HUDEP-2 (cell line): ENCODE results near the gene TMEM236.

Experiments
- DNase-seq, 76 experiments: peaks; one replicate each; lab custom pipeline; 2025; ENCODE audit not compliant: unreplicated experiment in 76 of 76; lab: John Stamatoyannopoulos, UW

The TMEM236 gene

DNA sequence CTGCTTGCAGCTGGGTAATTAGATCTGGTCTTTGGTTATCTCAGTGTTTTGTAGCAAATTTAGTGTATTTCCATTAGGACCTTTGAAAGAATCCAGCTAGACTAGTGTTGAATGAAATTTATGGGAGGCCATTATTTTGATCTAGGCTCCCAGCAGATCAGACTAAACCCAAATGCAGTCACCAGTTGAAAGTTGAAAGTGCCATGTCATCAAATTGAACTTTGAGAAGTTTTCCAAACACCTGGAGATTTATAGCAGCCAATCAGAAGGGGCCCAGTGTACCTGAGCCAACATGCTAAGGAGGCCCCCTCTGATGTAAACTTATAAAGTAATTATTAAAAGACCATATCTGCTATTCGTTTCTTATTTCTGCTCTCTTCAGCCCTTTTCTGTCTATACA is 11.3 kb upstream of the TMEM236 start:
- DNase-seq, result no peak

- peak in 66 of 76 experiments; percentile 5 to 77 (median 55) for DNase-seq
These were observed 9.1 kb upstream of the TMEM236 start for GRCh38 chr10:17742918-17743317.

GRCh38 chr10:17743437-17743836 is 8.6 kb upstream of the TMEM236 start:
- DNase-seq, result no peak

DNA sequence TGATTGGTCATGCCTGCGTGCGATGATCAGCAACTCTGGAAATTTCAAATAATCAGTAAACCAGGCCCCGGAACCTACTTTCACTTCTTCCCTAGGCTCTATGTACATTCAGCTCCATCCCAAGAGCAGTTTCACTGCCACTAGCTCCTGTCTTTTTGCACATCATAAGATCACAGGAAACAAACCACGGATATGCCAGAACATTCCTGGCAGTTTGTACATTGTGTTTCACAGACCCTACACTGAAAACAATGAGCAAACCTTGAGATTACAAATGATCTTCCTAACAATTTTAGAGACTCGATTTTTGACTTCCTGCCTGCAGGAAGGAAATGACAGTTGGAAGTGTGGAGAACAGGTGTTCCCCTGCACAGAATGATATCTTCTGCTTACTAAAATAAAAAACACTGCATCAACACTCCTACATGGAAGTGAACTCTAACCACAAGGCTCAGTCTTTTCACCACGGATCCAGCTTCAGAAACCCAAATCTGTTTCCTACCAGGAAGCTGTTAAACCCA is 7.6 kb upstream of the TMEM236 start:
- DNase-seq, result no peak

- DNase-seq, result no peak
These were observed 4.0 kb upstream of the TMEM236 start for GRCh38 chr10:17747883-17748550.

DNA sequence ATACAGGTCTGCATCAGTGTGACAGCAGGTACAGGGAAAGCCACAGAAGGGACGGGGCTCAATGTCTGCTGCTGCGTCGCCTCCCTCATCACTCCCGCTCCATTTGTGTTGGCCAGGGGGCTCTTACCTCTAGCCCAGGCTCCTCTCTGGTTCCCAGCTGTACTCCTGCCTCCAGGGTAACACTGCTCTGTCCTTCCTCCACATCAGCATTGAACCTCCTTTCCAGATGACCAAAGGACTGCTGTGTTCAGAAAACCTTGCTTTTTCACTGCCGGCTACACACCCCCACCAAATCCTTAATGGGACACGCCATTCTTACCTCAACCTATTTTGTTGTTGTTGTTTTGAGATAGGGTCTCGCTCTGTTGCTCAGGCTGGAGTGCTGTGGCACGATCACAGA is 2.1 kb upstream of the TMEM236 start:
- DNase-seq, result no peak

DNA sequence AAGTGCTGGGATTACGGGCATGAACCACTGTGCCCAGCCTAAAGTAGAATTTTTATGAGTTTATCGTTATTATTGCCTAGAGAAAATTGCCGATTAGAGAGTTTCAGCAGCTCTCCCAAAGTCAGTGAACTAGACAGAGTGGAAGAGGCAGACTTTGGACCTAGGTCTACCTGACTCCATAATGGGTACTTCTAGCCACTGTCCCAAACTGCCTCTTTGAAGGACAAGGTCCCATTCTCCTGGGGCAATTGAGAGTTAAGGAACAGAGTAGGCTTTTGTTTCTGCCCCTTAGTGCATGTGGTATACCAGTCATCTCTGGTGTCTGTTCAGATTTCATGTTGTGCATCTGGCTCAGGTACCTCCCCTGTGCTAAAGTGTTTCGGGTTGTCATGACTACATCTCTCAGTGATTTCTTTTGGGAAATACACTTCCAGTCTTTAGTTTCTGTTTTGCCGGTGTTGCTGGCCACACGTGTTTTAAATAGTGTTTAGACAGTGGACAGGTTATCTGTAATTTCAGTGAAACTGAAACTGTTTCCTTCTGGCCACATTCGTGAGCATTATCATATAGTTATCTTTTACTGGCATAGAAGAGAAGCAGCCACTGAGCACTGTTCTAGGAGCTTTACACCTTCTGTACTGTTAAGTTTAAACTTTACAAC is 4.7 kb downstream of the TMEM236 start:
- DNase-seq, result no peak

DNA sequence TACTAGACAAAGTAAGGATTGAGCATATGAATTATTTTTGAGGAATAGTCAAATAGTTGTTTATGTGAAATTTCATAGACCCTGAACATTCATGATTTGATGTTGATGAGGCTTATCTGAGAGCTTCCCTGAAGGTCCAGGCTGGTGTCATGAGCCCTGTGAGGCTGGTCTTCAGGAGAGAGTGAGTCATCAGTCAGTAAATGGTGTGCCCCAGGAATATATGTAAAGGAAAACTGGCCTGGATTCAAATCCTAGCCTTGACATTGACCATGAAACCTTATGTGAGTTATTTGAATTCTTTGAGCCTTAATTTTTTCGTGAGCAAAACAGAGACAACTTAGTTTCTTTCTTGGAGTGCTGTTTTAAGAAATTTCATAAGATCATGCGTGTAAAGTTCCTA is 6.2 kb downstream of the TMEM236 start:
- DNase-seq, result no peak

DNA sequence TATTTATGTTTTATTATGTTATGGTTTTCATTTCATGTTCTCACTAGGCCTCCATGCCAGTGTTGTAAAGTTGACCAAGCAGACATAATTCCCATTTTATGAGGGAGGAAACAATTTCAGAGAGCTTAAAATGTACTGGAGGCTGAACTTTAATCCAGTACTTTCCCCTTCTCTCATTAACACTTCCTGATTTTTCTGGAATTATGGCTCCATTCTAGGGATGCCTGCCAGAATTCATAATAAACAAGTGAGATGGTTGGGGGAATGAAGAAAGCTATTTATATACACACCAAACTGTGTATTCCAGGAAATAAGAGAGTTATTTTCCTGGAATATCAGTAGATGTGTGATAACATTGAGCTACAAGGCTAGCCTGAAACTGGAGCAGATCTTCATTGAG is 6.9 kb downstream of the TMEM236 start:
- no peak for DNase-seq

DNA sequence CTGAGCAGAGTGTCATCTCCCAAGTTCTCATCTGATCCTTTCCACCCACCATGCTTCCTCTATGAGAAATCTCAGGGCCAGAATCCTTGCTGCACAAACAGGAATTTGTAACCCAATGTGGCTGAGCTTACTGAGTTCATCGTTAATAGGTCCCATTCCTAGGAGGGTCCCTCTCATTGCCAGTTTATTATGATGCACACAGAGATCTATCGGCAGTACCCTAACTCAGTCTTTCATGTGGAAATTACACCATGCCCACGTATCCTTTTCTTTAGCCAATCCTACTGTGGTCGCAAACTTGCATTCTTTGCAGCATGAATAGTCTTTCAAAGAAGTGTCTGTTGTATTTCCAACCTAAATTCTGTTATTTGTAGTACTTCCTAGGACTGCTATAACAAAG is 12.1 kb downstream of the TMEM236 start:
- no peak for DNase-seq

- DNase-seq, result no peak
These were observed 13.6 kb downstream of the TMEM236 start for GRCh38 chr10:17765602-17766001.

- DNase-seq, result no peak
These were observed 14.7 kb downstream of the TMEM236 start for GRCh38 chr10:17766731-17767130.

DNA sequence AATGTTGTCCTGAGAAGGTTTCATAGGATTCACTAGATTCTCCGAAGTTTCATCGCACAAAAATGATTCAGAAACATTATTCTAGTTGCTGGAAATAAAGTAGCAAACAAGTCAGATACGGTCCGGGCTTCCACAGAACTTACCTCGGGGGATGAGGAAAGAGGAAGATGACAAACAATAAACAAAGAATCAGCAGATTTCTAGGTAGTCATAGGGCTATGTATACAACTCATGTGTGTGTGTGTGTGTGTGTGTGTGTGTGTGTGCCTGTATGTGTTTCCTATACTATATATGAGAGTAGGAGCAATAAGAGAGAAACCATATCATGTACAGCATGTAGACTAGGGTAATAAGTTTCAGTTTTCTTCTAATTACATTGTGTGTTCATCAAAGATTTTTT is 16.5 kb downstream of the TMEM236 start:
- DNase-seq, result no peak

GRCh38 chr10:17768957-17769356 is 17.0 kb downstream of the TMEM236 start:
- no peak for DNase-seq

GRCh38 chr10:17771017-17771416 is 19.0 kb downstream of the TMEM236 start:
- DNase-seq, result no peak

DNA sequence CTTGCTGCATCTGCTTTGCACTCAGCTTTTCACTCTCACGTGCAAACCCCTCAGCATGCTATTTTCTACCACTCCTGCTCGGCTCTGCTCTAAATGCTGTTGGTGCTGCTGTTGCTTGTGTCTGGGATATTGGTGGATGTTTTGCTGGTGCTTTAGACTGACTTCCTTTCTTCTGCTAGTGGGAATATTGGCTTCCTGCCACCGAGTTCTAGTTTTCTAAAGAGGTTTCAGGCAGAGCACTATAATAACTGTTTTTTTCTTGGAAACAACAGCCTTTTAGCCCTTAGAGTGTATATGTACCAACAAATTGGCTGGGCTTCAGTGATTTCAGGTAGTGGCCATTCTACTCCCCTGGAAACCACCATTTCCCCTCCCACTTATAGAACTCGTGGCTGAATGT is 27.8 kb downstream of the TMEM236 start:
- DNase-seq, result no peak

GRCh38 chr10:17780727-17781126 is 28.7 kb downstream of the TMEM236 start:
- DNase-seq, result no peak

DNA sequence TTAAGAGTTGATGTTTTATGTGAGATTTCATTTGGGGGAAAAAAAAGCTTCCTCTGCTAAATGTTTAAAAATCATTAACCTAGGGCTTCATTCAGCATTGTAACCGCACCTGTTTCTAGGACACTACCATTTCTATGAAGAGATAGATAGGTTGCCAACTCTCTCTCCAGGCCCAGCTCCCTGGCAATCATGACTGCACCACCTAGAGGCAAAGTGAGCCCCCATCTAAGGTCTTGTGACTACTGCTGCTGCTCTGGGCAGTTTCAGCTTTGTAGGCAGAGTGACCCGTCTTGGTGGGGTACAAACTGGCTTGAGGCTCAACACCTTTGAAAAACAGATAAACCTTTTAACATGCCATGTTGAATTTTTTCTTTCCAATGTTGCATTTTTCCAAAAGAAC is 29.9 kb downstream of the TMEM236 start:
- peak in 11 of 76 experiments; percentile 3 to 33 (median 8) for DNase-seq

DNA sequence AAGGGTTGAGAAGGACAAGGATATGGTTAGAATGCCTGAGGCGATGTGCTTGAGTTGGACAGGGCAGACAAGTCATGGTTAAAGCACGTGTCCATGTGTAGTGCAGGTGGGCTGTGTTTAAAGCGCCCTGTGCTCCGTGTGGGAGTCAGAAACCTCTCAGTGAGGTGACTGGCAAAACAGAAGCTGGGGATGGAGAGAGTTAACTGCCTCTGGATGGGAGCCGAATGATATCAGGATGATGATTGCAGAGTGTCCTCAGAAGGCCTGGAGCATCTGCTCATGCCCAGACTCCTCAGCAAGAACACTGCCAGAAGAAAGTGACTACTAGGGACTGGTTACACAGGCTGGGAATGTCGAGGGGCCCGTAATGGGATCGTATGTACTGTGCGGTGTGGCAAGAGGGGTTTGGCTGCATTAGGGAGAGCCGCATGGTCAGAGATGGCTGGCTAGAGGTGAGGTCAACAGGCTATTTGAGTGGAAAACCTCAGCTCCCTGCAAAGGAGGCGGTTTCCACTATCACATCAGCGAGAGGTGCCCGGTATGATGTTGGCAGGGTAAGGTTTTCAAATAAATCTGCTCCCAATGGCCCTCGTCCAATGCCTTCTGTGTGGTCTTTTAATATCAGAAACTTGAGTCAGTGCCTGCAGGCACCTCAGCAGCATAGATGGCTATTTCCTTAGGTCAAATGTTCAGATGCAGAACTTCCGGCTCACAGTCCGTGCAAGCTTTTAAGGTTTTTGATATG is 31.1 kb downstream of the TMEM236 start:
- no peak for DNase-seq

- no peak for DNase-seq
These were observed 31.8 kb downstream of the TMEM236 start for GRCh38 chr10:17783751-17784150.

- DNase-seq, result no peak
These were observed 32.7 kb downstream of the TMEM236 start for GRCh38 chr10:17784688-17785087.
